GM23338 (cell line): ENCODE data around the gene RNF157. TPM values are rescaled to one million over a fixed set of nuclear protein-coding genes. Genes with fewer than 3 reads are reported as not detected.

Experiments used
- ATAC-seq: fragments of 200-7000 bp; cut with Tn5 transposase; 3 replicates; pipeline ENCODE4 v1.9.1; 2020
- DNase-seq: peaks from one replicate; pipeline ENCODE4 v3.0.0-alpha.2; 2015; ENCODE audit warnings: low spot score
- H2AFZ ChIP-seq: fragments of 200-600 bp; sonication (generic); 2 replicates; pipeline ENCODE4 v1.8.0; 2016; ENCODE audit warnings: antibody characterized with exemption, mild to moderate bottlenecking, moderate library complexity
- H3F3A ChIP-seq: fragments of 200-600 bp; sonication (generic); replicated peaks from 2 replicates; pipeline ENCODE4 v1.8.0; 2017; ENCODE audit warnings: antibody characterized with exemption, mixed run types, low read depth
- H3K27ac ChIP-seq: fragments of 200-600 bp; sonication (generic); 2 replicates; pipeline ENCODE4 v1.6.1; 2016; ENCODE audit warnings: low read depth
- H3K27me3 ChIP-seq: fragments of 200-600 bp; sonication (generic); 2 replicates; pipeline ENCODE4 v1.8.0; 2016; ENCODE audit warnings: mild to moderate bottlenecking, mixed run types, moderate library complexity; ENCODE audit not compliant: insufficient read depth
- H3K36me3 ChIP-seq: fragments of 200-600 bp; sonication (generic); 2 replicates; pipeline ENCODE4 v1.8.0; 2016; ENCODE audit warnings: mild to moderate bottlenecking; ENCODE audit not compliant: insufficient read depth
- H3K4me1 ChIP-seq: fragments of 200-600 bp; sonication (generic); 2 replicates; pipeline ENCODE4 v1.8.0; 2016; ENCODE audit warnings: mild to moderate bottlenecking, moderate library complexity; ENCODE audit not compliant: insufficient read depth
- H3K4me2 ChIP-seq: fragments of 200-600 bp; sonication (generic); 2 replicates; pipeline ENCODE4 v1.7.1; 2017; ENCODE audit warnings: mixed run types
- H3K4me3 ChIP-seq: fragments of 200-600 bp; sonication (generic); 2 replicates; pipeline ENCODE4 v1.6.1; 2016; ENCODE audit warnings: mixed run types
- H3K79me2 ChIP-seq: fragments of 200-600 bp; sonication (generic); replicated peaks from 2 replicates; pipeline ENCODE4 v1.8.0; 2017; ENCODE audit warnings: mild to moderate bottlenecking; ENCODE audit not compliant: insufficient read depth
- H3K9me2 ChIP-seq: fragments of 200-600 bp; sonication (generic); 2 replicates; pipeline ENCODE4 v1.8.0; 2017; ENCODE audit not compliant: insufficient read depth
- H4K20me1 ChIP-seq: fragments of 200-600 bp; sonication (generic); replicated peaks from 2 replicates; pipeline ENCODE4 v1.8.0; 2017; ENCODE audit warnings: mild to moderate bottlenecking; ENCODE audit not compliant: insufficient read depth
- H3K27ac Mint-ChIP-seq: 2 replicates; pipeline ENCODE4 v1.8.0; 2020; ENCODE audit warnings: inconsistent platforms, mild to moderate bottlenecking, moderate library complexity, mixed read lengths
- H3K27me3 Mint-ChIP-seq: 3 replicates; pipeline ENCODE4 v1.8.0; 2022; ENCODE audit warnings: low read depth, mild to moderate bottlenecking, moderate library complexity, mixed read lengths, inconsistent platforms; ENCODE audit not compliant: insufficient read depth, poor library complexity
- H3K36me3 Mint-ChIP-seq: 3 replicates; pipeline ENCODE4 v1.8.0; 2021; ENCODE audit warnings: low read depth, mild to moderate bottlenecking, inconsistent platforms, moderate library complexity, mixed read lengths
- H3K4me1 Mint-ChIP-seq: 3 replicates; pipeline ENCODE4 v1.8.0; 2020; ENCODE audit warnings: mild to moderate bottlenecking, inconsistent platforms, mixed read lengths
- H3K4me3 Mint-ChIP-seq: 3 replicates; pipeline ENCODE4 v1.8.0; 2021; ENCODE audit warnings: moderate library complexity, mild to moderate bottlenecking, inconsistent platforms, mixed read lengths
- H3K9me3 Mint-ChIP-seq: 3 replicates; pipeline ENCODE4 v1.8.0; 2020; ENCODE audit warnings: moderate library complexity, mild to moderate bottlenecking, inconsistent platforms, mixed read lengths
- CREB1 ChIP-seq: fragments of 250-450 bp; sonication (Bioruptor Pico); IDR thresholded peaks from 2 replicates; pipeline ENCODE4 v1.5.0; 2020; ENCODE audit warnings: low read depth, mild to moderate bottlenecking, moderate library complexity
- CTCF ChIP-seq, 2 experiments: fragments of 200-600 bp in 1 of 2; sonication (generic) in 1 of 2; conservative IDR thresholded peaks; 2 replicates each; pipeline versions ENCODE4 v1.5.1 to v1.6.1; 2016 to 2017; ENCODE audit warnings: antibody characterized with exemption in 2 of 2, low read depth in 2 of 2, mild to moderate bottlenecking in 2 of 2, moderate library complexity in 1 of 2
- EZH2 ChIP-seq: fragments of 200-600 bp; sonication (generic); IDR thresholded peaks from one replicate; pipeline ENCODE4 v1.8.0; 2017; ENCODE audit warnings: antibody characterized with exemption, mild to moderate bottlenecking, low read depth; ENCODE audit not compliant: unreplicated experiment
- EZH2phosphoT487 ChIP-seq: fragments of 200-600 bp; sonication (generic); IDR thresholded peaks from one replicate; pipeline ENCODE4 v1.8.1; 2018; ENCODE audit warnings: antibody characterized with exemption; ENCODE audit not compliant: unreplicated experiment
- JUNB ChIP-seq: IDR thresholded peaks from one replicate; pipeline ENCODE4 v1.6.1; 2016; ENCODE audit warnings: antibody characterized with exemption; ENCODE audit not compliant: unreplicated experiment
- NANOG ChIP-seq: IDR thresholded peaks from 2 replicates; pipeline ENCODE4 v1.6.1; 2016; ENCODE audit warnings: antibody characterized with exemption, borderline replicate concordance
- POLR2AphosphoS5 ChIP-seq: IDR thresholded peaks from 2 replicates; pipeline ENCODE4 v1.6.1; 2016; ENCODE audit warnings: antibody characterized with exemption, low read depth
- STAT1 ChIP-seq: IDR thresholded peaks from one replicate; pipeline ENCODE4 v1.6.1; 2016; ENCODE audit warnings: antibody characterized with exemption; ENCODE audit not compliant: unreplicated experiment
- ZNF114 ChIP-seq: fragments of 250-450 bp; sonication (Bioruptor Pico); IDR thresholded peaks from 2 replicates; pipeline ENCODE4 v1.5.0; 2020; ENCODE audit warnings: mild to moderate bottlenecking, moderate library complexity
- ZNF331 ChIP-seq: fragments of 250-450 bp; sonication (Bioruptor Pico); IDR thresholded peaks from 2 replicates; pipeline ENCODE4 v1.5.0; 2020; ENCODE audit warnings: low read depth, mild to moderate bottlenecking, moderate library complexity
- ZNF462 ChIP-seq: fragments of 250-450 bp; sonication (Bioruptor Pico); IDR thresholded peaks from 2 replicates; pipeline ENCODE4 v1.5.0; 2020; ENCODE audit warnings: mild to moderate bottlenecking, moderate library complexity
- polyA plus RNA-seq: library from polyadenylated mRNA; unstranded; fragments of >200 nt; fragmentation: Nextera tagmentation; extraction: Ambion mirVana; gene quantifications from 2 replicates; pipeline ENCODE4 v1.2.1, GENCODE V29; 2016
- total RNA-seq: library from RNA; depleted of rRNA; stranded (reverse); fragments of >200 nt; shearing (Covaris generic); gene quantifications from 2 replicates; pipeline ENCODE4 v1.2.3, GENCODE V29; 2014
- TF ChIP-seq, protein P1 (sequence below): IDR thresholded peaks from one replicate; pipeline ENCODE4 v1.6.1; 2018; ENCODE audit warnings: antibody characterized with exemption; ENCODE audit not compliant: unreplicated experiment
- TF ChIP-seq, protein P2 (sequence below): IDR thresholded peaks from 2 replicates; pipeline ENCODE4 v1.6.1; 2016; ENCODE audit warnings: antibody characterized with exemption

The RNF157 gene
- total and polyA plus RNA-seq, 2 experiments from 2014 or later: 7.8 to 11.7 TPM

DNA sequence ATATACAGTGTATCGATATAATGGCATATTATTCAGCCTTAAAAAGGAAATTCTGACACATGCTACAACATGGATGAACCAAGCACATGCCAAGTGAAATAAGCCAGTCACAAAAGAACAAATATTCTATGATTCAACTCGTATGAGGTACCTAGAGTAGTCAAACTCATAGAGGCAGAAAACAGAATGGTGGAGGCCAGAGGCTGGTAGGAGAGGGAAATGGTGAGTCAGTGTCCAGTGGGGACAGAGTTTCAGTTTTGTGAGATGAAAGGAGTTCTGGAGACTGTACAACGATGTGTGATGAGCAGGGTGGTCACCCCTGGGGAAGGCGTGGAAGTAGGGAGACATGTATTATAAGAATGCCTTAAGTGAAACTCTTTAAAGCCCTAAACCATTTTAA lies 39.9 kb downstream of the RNF157 start:
- Histone ChIP-seq H3K36me3 (no peaks in the 10 kb centered on the region), H3K79me2 (no peaks in the 10 kb centered on the region), H3K4me2 (no peak overlapping the region), H4K20me1 (no peaks in the 10 kb centered on the region), H3K27ac (no peak overlapping the region; the same call in 1 of the 2 replicates), H3K9me2 (no peaks in the 10 kb centered on the region; the same call in 1 of the 2 replicates), H3K4me1 (no peaks in the 10 kb centered on the region), H3K27me3 (no peaks in the 10 kb centered on the region), H3F3A (no peaks in the 10 kb centered on the region), H2AFZ (no peak overlapping the region), H3K4me3 (no peak overlapping the region)
- Mint-ChIP-seq H3K4me1 (no peaks in the 10 kb centered on the region), H3K27me3 (peaks cover 2% of the 10 kb centered on the region), H3K27ac (no peak overlapping the region), H3K9me3 (no peaks in the 10 kb centered on the region), H3K36me3 (no peaks in the 10 kb centered on the region), H3K4me3 (no peak overlapping the region)
- TF ChIP-seq, protein P1, sequence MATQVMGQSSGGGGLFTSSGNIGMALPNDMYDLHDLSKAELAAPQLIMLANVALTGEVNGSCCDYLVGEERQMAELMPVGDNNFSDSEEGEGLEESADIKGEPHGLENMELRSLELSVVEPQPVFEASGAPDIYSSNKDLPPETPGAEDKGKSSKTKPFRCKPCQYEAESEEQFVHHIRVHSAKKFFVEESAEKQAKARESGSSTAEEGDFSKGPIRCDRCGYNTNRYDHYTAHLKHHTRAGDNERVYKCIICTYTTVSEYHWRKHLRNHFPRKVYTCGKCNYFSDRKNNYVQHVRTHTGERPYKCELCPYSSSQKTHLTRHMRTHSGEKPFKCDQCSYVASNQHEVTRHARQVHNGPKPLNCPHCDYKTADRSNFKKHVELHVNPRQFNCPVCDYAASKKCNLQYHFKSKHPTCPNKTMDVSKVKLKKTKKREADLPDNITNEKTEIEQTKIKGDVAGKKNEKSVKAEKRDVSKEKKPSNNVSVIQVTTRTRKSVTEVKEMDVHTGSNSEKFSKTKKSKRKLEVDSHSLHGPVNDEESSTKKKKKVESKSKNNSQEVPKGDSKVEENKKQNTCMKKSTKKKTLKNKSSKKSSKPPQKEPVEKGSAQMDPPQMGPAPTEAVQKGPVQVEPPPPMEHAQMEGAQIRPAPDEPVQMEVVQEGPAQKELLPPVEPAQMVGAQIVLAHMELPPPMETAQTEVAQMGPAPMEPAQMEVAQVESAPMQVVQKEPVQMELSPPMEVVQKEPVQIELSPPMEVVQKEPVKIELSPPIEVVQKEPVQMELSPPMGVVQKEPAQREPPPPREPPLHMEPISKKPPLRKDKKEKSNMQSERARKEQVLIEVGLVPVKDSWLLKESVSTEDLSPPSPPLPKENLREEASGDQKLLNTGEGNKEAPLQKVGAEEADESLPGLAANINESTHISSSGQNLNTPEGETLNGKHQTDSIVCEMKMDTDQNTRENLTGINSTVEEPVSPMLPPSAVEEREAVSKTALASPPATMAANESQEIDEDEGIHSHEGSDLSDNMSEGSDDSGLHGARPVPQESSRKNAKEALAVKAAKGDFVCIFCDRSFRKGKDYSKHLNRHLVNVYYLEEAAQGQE: no peak
- TF ChIP-seq, protein P2, sequence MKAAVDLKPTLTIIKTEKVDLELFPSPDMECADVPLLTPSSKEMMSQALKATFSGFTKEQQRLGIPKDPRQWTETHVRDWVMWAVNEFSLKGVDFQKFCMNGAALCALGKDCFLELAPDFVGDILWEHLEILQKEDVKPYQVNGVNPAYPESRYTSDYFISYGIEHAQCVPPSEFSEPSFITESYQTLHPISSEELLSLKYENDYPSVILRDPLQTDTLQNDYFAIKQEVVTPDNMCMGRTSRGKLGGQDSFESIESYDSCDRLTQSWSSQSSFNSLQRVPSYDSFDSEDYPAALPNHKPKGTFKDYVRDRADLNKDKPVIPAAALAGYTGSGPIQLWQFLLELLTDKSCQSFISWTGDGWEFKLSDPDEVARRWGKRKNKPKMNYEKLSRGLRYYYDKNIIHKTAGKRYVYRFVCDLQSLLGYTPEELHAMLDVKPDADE: no peak
- TF ChIP-seq NANOG (no peak), ZNF462 (CRISPR knock-in tag) (no peak), ZNF114 (no peak), ZNF331 (CRISPR knock-in tag) (no peak), EZH2phosphoT487 (no peak), EZH2 (no peak), CREB1 (CRISPR knock-in tag) (no peak), STAT1 (no peak), POLR2AphosphoS5 (no peak), JUNB (no peak), CTCF (conservative IDR thresholded peaks at IDR 0.05; ENCODE audit: low read depth in 2 of 2) (no peak)
- DNase-seq: no peak
- ATAC-seq: no peak
